Stomach (tissue), 4 donors: ENCODE data around the gene TNS3.

Experiments
- EP300 ChIP-seq: sonication (generic); formaldehyde crosslinking; IDR thresholded peaks from one replicate; pipeline ENCODE4 v1.6.1; 2017; ENCODE audit warnings: antibody characterized with exemption
- POLR2A ChIP-seq, 4 donors: fragments of 450-650 bp; IDR thresholded peaks; one replicate each; pipeline ENCODE4 v1.6.1; 2016; ENCODE audit warnings: antibody characterized with exemption in 4 of 4, control low read depth in 2 of 4, mild to moderate bottlenecking in 1 of 4, moderate library complexity in 1 of 4
- POLR2AphosphoS5 ChIP-seq, 3 donors: sonication (generic); formaldehyde crosslinking; IDR thresholded peaks; one replicate each; pipeline ENCODE4 v1.6.1; 2016; ENCODE audit warnings: antibody characterized with exemption in 3 of 3
- TF ChIP-seq, protein P1 (sequence below), 7 experiments: fragments of 450-650 bp in 4 of 7; fragments of 200-600 bp in 3 of 7; sonication (generic) in 3 of 7; IDR thresholded peaks; one replicate each; pipeline ENCODE4 v1.5.1; 2016 to 2019; ENCODE audit warnings: antibody characterized with exemption in 7 of 7, control low read depth in 2 of 7, mild to moderate bottlenecking in 1 of 7

DNA sequence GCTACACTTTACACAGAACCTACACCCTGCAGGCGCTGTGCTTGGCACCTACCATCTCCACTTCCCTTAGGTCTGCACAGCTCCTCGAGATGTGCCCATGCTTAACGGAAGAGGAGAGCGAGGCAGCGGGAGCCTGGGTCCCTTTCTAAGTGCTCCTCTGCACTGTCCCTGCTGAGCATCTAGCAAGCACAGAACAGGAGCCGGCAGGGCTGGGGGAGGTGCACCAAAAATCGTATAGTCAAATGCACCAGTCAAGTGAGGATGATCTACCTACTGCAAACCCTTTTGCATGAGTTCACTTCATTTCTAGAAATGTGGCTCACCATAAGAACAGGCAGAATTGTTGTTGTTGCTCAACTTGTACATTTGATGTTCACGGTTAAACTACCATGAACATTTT is 267.7 kb downstream of the TNS3 start:
- TF ChIP-seq, protein P1, sequence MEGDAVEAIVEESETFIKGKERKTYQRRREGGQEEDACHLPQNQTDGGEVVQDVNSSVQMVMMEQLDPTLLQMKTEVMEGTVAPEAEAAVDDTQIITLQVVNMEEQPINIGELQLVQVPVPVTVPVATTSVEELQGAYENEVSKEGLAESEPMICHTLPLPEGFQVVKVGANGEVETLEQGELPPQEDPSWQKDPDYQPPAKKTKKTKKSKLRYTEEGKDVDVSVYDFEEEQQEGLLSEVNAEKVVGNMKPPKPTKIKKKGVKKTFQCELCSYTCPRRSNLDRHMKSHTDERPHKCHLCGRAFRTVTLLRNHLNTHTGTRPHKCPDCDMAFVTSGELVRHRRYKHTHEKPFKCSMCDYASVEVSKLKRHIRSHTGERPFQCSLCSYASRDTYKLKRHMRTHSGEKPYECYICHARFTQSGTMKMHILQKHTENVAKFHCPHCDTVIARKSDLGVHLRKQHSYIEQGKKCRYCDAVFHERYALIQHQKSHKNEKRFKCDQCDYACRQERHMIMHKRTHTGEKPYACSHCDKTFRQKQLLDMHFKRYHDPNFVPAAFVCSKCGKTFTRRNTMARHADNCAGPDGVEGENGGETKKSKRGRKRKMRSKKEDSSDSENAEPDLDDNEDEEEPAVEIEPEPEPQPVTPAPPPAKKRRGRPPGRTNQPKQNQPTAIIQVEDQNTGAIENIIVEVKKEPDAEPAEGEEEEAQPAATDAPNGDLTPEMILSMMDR (IDR thresholded peaks at IDR 0.05) = no peak
- TF ChIP-seq EP300 (no peak), POLR2A (IDR thresholded peaks at IDR 0.05) (no peak), POLR2AphosphoS5 (IDR thresholded peaks at IDR 0.05) (no peak)
